Limb (tissue), 2 donors: ENCODE data around the gene OR52N4.
A peak's percentile ranks its signal among the peaks of the same experiment; 100 is the strongest.
"Not testable (repeated sequence)": the region's sequence is repeated elsewhere in the genome, so short reads cannot be mapped to it uniquely, and the experiment has no call there.

ENCODE experiments used
- DNase-seq, 2 donors: peaks; one replicate each; pipeline ENCODE4 v3.0.0-alpha.2; 2016; ENCODE audit errors: extremely low spot score in 2 of 2

The OR52N4 gene

GRCh38 chr11:5753943-5754342 lies at the start of gene OR52N4:
Gene OR52N4, plus strand, starts transcription at chr11:5754243. Its CDS starts 498 bp downstream, at chr11:5754741.
- no peak for DNase-seq

- no peak for DNase-seq
Observed at GRCh38 chr11:5705688-5706087, 48.4 kb upstream of the OR52N4 start.

GRCh38 chr11:5712507-5712906 lies 41.5 kb upstream of the OR52N4 start:
- DNase-seq: no peak

- no peak for DNase-seq
Observed at GRCh38 chr11:5713695-5714094, 40.3 kb upstream of the OR52N4 start.

- not testable (repeated sequence) for DNase-seq
Observed at GRCh38 chr11:5716518-5716917, 37.5 kb upstream of the OR52N4 start.

GRCh38 chr11:5719703-5720495 lies 34.1 kb upstream of the OR52N4 start:
- DNase-seq: no peak

- DNase-seq: no peak
Observed at GRCh38 chr11:5722622-5723021, 31.4 kb upstream of the OR52N4 start.

GRCh38 chr11:5726351-5726750 lies 27.7 kb upstream of the OR52N4 start:
- DNase-seq: no peak

- DNase-seq: no peak
Observed at GRCh38 chr11:5727691-5728090, 26.4 kb upstream of the OR52N4 start.

- no peak for DNase-seq
Observed at GRCh38 chr11:5736396-5736795, 17.6 kb upstream of the OR52N4 start, which contains the start of gene OR56B1. Gene OR56B1, plus strand, starts transcription at chr11:5736448. Its CDS starts 69 bp downstream, at chr11:5736517.

- no peak for DNase-seq
Observed at GRCh38 chr11:5737091-5737490, 17.0 kb upstream of the OR52N4 start.

- DNase-seq: no peak
Observed at GRCh38 chr11:5737670-5738392, 16.2 kb upstream of the OR52N4 start.

- DNase-seq: no peak
Observed at GRCh38 chr11:5738431-5738830, 15.6 kb upstream of the OR52N4 start.

- DNase-seq: peak in 1 of 2 donors; percentile 0
Observed at GRCh38 chr11:5746614-5747013, 7.4 kb upstream of the OR52N4 start.

- DNase-seq: peak in 1 of 2 donors; percentile 0
Observed at GRCh38 chr11:5749836-5750235, 4.2 kb upstream of the OR52N4 start.

GRCh38 chr11:5767056-5767455 lies 13.0 kb downstream of the OR52N4 start:
- DNase-seq: no peak

- DNase-seq: no peak
Observed at GRCh38 chr11:5783255-5783654, 29.2 kb downstream of the OR52N4 start, which contains the start of gene OR52N5. Gene OR52N5, minus strand, starts transcription at chr11:5783355. Its CDS starts 4,721 bp downstream, at chr11:5778634.

GRCh38 chr11:5791165-5791564 lies 37.1 kb downstream of the OR52N4 start, which contains the start of gene OR52N1:
Gene OR52N1, minus strand, starts transcription at chr11:5791265. Its CDS starts 2,449 bp downstream, at chr11:5788816.
- no peak for DNase-seq

GRCh38 chr11:5796541-5796940 lies 42.5 kb downstream of the OR52N4 start:
- DNase-seq: no peak

- DNase-seq: no peak
Observed at GRCh38 chr11:5803982-5804381, 49.9 kb downstream of the OR52N4 start.
